Astrocyte (in vitro differentiated cells and primary cell): ENCODE measurements around the gene INO80. TPM values are rescaled to one million over a fixed set of nuclear protein-coding genes. Genes with fewer than 3 reads are reported as not detected.
"Not testable (repeated sequence)": the region's sequence is repeated elsewhere in the genome, so short reads cannot be mapped to it uniquely, and the experiment has no call there.

ENCODE experiments used
- DNase-seq: peaks from one replicate; pipeline ENCODE4 v3.0.0-alpha.2; 2010; ENCODE audit warnings: low read depth
- FAIRE-seq: peaks from 2 replicates; lab custom pipeline; 2011; peaks lifted over from hg19 to GRCh38; lab: Jason Lieb, UNC
- H2AFZ ChIP-seq: 2 replicates; pipeline ENCODE4 v1.6.0; 2012; ENCODE audit warnings: low read depth, low read length, inconsistent platforms
- H3K27ac ChIP-seq: 2 replicates; pipeline ENCODE4 v1.5.1; 2011; ENCODE audit warnings: low read depth, low read length, inconsistent platforms
- H3K27me3 ChIP-seq: 2 replicates; pipeline ENCODE4 v1.6.0; 2011; ENCODE audit warnings: low read length, inconsistent platforms; ENCODE audit not compliant: insufficient read depth
- H3K36me3 ChIP-seq: 2 replicates; pipeline ENCODE4 v1.5.1; 2011; ENCODE audit warnings: low read length, inconsistent platforms; ENCODE audit not compliant: insufficient read depth
- H3K4me1 ChIP-seq: 2 replicates; pipeline ENCODE4 v1.5.1; 2011; ENCODE audit warnings: low read length, inconsistent platforms; ENCODE audit not compliant: insufficient read depth
- H3K4me2 ChIP-seq: 2 replicates; pipeline ENCODE4 v1.6.0; 2012; ENCODE audit warnings: low read length, inconsistent platforms
- H3K4me3 ChIP-seq: 2 replicates; pipeline ENCODE4 v1.5.1; 2011; ENCODE audit warnings: low read depth, mild to moderate bottlenecking, low read length, inconsistent platforms; ENCODE audit not compliant: insufficient read depth
- H3K79me2 ChIP-seq: 2 replicates; pipeline ENCODE4 v1.6.0; 2012; ENCODE audit warnings: mild to moderate bottlenecking, low read length, inconsistent platforms; ENCODE audit not compliant: insufficient read depth
- H3K9ac ChIP-seq: 2 replicates; pipeline ENCODE4 v1.6.0; 2012; ENCODE audit warnings: mild to moderate bottlenecking, low read length, inconsistent platforms
- H3K9me3 ChIP-seq: 2 replicates; pipeline ENCODE4 v1.5.1; 2012; ENCODE audit warnings: low read depth, mild to moderate bottlenecking, low read length, inconsistent platforms; ENCODE audit not compliant: insufficient read depth
- H4K20me1 ChIP-seq: 2 replicates; pipeline ENCODE4 v1.6.0; 2012; ENCODE audit warnings: low read length, inconsistent platforms; ENCODE audit not compliant: insufficient read depth
- H3K27ac Mint-ChIP-seq: one replicate; pipeline ENCODE4 v1.8.0; 2021; ENCODE audit warnings: mild to moderate bottlenecking, mixed read lengths; ENCODE audit not compliant: unreplicated experiment
- H3K27me3 Mint-ChIP-seq: one replicate; pipeline ENCODE4 v1.8.0; 2021; ENCODE audit warnings: low read depth, mixed read lengths; ENCODE audit not compliant: unreplicated experiment
- H3K36me3 Mint-ChIP-seq: one replicate; pipeline ENCODE4 v1.8.0; 2021; ENCODE audit warnings: low read depth, mixed read lengths; ENCODE audit not compliant: unreplicated experiment
- H3K4me1 Mint-ChIP-seq: one replicate; pipeline ENCODE4 v1.8.0; 2021; ENCODE audit warnings: low read depth, mixed read lengths; ENCODE audit not compliant: unreplicated experiment
- H3K4me3 Mint-ChIP-seq: one replicate; pipeline ENCODE4 v1.8.0; 2021; ENCODE audit warnings: mild to moderate bottlenecking, moderate library complexity, mixed read lengths; ENCODE audit not compliant: unreplicated experiment
- H3K9me3 Mint-ChIP-seq: one replicate; pipeline ENCODE4 v1.8.0; 2021; ENCODE audit warnings: mild to moderate bottlenecking, mixed read lengths; ENCODE audit not compliant: unreplicated experiment
- EZH2 ChIP-seq: IDR thresholded peaks from 2 replicates; pipeline ENCODE4 v1.6.1; 2012; ENCODE audit warnings: mild to moderate bottlenecking, low read length, inconsistent platforms; ENCODE audit not compliant: insufficient read depth
- total RNA-seq: library from RNA; stranded (reverse); gene quantifications from 2 replicates; pipeline ENCODE4 v1.2.1, GENCODE V29; 2021
- TF ChIP-seq, protein P1 (sequence below): IDR thresholded peaks from 2 replicates; pipeline ENCODE4 v1.5.1; 2011; ENCODE audit warnings: low read depth, mild to moderate bottlenecking, inconsistent platforms, low read length, moderate library complexity; ENCODE audit not compliant: insufficient read depth

The INO80 gene
- total RNA-seq, 1 donor from 2014 or later = 17.3 TPM

DNA sequence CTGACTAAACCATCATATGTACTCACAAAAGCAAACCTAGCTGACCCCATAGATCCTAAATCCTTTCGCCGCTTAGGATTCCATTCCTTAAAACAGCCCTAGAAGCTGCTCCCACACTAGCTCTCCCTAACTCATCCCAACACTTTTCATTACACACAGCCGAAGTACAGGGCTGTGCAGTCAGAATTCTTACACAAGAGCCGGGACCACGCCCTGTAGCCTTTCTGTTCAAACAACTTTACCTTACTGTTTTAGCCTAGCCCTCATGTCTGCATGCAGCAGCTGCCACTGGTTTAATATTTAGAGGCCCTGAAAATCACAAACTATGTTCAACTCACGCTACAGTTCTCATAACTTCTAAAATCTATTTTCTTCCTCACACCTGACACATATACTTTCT lies 19.5 kb upstream of the INO80 start:
- H4K20me1 ChIP-seq, H3K4me1 ChIP-seq, H3K4me2 ChIP-seq, DNase-seq, H3K36me3 ChIP-seq, H3K9ac ChIP-seq, H3K4me1 Mint-ChIP-seq, H2AFZ ChIP-seq, H3K27me3 ChIP-seq, H3K36me3 Mint-ChIP-seq, H3K79me2 ChIP-seq, H3K4me3 ChIP-seq, FAIRE-seq, H3K4me3 Mint-ChIP-seq, H3K9me3 Mint-ChIP-seq, H3K27ac ChIP-seq, H3K27ac Mint-ChIP-seq, H3K9me3 ChIP-seq: not testable (repeated sequence)
- H3K27me3 Mint-ChIP-seq = peaks cover 15% of the 10 kb centered on the region

DNA sequence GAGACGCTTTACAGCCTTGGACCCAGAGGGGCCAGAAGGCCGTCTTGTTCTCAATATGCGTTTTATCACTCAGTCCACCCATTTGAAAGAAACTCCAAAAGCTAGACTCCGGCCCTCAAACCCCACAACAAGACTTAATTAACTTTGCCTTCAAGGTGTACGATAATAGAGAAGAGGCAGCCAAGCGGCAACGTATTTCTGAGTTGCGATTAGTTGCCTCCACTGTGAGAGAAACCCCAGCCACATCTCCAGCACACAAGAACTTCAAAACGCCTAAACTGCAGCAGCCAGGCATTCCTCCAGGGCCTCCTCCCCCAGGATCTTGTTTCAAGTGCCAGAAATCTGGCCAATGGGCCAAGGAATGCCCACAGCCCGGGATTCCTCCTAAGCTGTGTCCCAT lies 17.4 kb upstream of the INO80 start:
- no peak for FAIRE-seq
- Mint-ChIP-seq H3K4me1 (no peaks in the 10 kb centered on the region), H3K9me3 (peaks cover 12% of the 10 kb centered on the region), H3K27me3 (peaks cover 17% of the 10 kb centered on the region), H3K4me3 (no peak overlapping the region), H3K27ac (no peak overlapping the region), H3K36me3 (peaks cover 3% of the 10 kb centered on the region)
- no peaks in the 10 kb centered on the region for H4K20me1 ChIP-seq
- H3K27ac ChIP-seq = no peak overlapping the region
- H3K27me3 ChIP-seq = peaks cover 3% of the 10 kb centered on the region
- H3K4me2 ChIP-seq = no peak overlapping the region
- no peak overlapping the region for H3K4me3 ChIP-seq
- no peak overlapping the region for H2AFZ ChIP-seq
- no peak for TF ChIP-seq EZH2
- TF ChIP-seq, protein P1, sequence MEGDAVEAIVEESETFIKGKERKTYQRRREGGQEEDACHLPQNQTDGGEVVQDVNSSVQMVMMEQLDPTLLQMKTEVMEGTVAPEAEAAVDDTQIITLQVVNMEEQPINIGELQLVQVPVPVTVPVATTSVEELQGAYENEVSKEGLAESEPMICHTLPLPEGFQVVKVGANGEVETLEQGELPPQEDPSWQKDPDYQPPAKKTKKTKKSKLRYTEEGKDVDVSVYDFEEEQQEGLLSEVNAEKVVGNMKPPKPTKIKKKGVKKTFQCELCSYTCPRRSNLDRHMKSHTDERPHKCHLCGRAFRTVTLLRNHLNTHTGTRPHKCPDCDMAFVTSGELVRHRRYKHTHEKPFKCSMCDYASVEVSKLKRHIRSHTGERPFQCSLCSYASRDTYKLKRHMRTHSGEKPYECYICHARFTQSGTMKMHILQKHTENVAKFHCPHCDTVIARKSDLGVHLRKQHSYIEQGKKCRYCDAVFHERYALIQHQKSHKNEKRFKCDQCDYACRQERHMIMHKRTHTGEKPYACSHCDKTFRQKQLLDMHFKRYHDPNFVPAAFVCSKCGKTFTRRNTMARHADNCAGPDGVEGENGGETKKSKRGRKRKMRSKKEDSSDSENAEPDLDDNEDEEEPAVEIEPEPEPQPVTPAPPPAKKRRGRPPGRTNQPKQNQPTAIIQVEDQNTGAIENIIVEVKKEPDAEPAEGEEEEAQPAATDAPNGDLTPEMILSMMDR = no peak
- DNase-seq = no peak
- H3K36me3 ChIP-seq = no peaks in the 10 kb centered on the region
- no peak overlapping the region for H3K9ac ChIP-seq
- H3K9me3 ChIP-seq = no peaks in the 10 kb centered on the region
- H3K4me1 ChIP-seq = no peaks in the 10 kb centered on the region
- no peaks in the 10 kb centered on the region for H3K79me2 ChIP-seq

- not testable (repeated sequence) for FAIRE-seq, H3K27ac Mint-ChIP-seq
Measured at GRCh38 chr15:41132094-41132493, 16.0 kb upstream of the INO80 start.

More at GRCh38 chr15:41132094-41132493, 16.0 kb upstream of the INO80 start:
- H3K27ac ChIP-seq, H3K4me3 Mint-ChIP-seq, H3K9ac ChIP-seq, H3K4me1 ChIP-seq, H3K36me3 ChIP-seq, H3K36me3 Mint-ChIP-seq, H3K4me3 ChIP-seq, DNase-seq, H3K4me1 Mint-ChIP-seq, H2AFZ ChIP-seq, H3K27me3 ChIP-seq, H3K79me2 ChIP-seq, H4K20me1 ChIP-seq, H3K9me3 ChIP-seq, H3K4me2 ChIP-seq: not testable (repeated sequence)
- peaks cover 12% of the 10 kb centered on the region for H3K9me3 Mint-ChIP-seq
- peaks cover 17% of the 10 kb centered on the region for H3K27me3 Mint-ChIP-seq
